ENCODE data around the gene BICD1.
"Not testable (repeated sequence)": the region's sequence is repeated elsewhere in the genome, so short reads cannot be mapped to it uniquely, and the experiment has no call there.

BICD1 gene

GRCh38 chr12:32196250-32197198 lies 89.9 kb downstream of the BICD1 start:
- no peak for DNase-seq (ENCODE audit: low read depth)

DNA sequence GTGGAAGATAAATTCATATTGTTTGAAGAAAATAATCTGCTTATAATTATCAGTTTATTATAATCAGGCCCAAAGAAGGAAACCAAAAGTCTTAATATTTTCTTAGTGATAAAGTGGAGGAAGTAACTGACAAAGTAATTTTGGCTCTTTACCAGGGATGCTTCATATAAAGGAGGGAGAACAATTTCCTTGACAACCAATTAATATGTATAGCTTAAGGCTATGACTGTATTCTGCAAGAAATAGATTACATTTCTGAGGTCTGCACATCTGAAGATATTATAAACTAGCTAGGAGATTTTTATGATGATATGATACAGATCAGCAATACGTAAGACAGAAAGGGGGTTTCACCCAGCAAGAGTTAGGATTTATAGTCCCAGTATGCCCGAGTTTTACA lies 90.8 kb downstream of the BICD1 start:
- no peak for DNase-seq (ENCODE audit: low read depth)

GRCh38 chr12:32198555-32198954 lies 91.9 kb downstream of the BICD1 start:
- DNase-seq (ENCODE audit: low read depth) = peak; percentile 9

- DNase-seq (ENCODE audit: low read depth) = no peak
Observed at GRCh38 chr12:32201096-32201495, 94.4 kb downstream of the BICD1 start.

DNA sequence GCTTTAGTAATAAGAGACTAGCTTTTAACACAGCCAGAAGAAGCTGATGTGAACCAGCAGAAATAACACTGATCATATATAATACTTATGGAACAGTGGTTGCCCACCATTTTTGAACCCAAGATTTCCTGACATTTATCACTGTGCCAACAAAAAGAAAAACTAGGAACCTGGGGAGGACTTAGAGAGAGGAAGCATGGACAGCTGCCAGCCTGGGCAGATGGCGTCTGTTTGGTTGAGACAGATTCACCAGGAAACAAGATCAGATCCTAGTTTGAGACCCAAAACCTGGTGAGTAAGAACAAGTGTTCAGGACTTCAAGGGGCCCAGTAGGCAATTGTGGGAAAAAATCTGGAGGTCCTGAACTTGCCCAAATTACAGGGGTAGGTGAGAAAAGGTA lies 95.3 kb downstream of the BICD1 start:
- no peak for DNase-seq (ENCODE audit: low read depth)

DNA sequence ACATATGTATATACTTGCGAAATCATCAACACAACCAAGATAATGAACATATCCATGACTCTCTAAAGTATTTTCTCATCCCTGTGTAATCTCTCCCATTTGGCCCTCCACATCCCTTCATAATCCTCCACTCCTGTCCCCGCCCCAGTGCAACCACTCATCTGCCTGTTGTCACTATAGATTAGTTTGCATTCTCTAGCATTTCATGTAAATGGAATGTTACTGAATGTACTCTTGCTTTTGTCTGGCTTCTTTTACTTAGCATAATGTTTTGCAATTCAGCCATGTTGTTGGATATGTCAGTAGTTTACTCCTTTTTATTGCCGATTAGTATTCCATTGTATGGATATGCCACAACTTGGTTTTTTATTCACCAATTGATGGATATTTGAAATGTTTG lies 99.1 kb downstream of the BICD1 start:
- no peak for DNase-seq (ENCODE audit: low read depth)

DNA sequence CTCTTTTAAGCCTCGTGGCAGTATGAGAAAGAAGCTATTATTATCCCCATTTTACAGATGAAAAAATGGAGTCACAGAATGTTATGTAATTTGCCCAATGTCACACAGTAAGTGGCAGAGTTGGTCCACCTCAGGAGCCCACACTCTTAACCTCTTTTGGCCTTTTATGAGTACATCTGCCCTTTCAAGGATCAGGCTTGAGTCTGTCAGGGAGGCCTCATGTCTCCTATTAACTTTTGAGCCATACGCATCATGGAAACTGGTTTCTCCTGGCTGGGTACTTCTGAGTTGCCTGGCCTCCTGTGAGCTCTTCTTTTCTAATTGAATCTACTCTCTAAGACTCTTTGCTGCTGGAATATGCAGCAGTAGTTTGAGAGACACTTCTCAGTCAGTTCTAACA lies 101.7 kb downstream of the BICD1 start:
- DNase-seq (ENCODE audit: low read depth) = no peak

DNA sequence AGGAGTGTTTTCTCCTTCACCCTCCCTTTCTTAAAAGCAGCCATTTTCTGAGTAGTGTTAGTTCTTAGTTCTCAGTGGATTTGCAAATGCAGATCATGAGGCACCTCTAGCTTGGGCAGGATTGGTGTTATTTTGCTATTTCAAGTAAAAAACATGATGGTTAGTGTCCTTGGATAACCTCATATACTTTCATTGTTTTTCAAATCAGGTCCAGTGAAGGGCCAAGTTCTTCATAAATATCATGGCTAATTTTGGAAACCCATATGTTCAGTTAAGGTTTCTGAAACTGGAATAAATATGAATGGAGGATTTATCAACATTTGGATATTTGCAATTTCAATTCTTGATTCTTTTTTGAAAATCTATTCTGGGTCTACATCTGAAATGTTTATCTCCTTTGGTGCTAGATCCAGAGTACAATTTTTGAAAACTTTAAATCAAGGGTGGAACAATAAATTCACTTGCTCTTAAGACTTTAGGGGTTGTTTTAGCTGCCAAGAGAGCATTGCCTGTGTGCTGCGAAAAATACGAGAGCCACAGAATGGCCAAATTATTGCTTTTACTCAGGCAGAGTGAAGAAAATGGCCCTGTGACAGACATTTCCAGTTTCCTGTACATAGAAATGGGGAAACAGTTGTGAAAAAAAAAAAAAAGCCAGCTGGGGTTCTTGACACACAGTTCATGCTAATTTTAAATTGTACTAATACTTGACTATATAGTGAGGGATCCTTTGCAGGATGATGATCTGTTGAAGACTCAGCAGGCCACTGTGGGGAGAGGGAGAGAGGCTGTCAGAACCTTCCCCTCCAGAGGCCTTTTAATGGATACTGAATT lies 104.6 kb downstream of the BICD1 start:
- DNase-seq (ENCODE audit: low read depth) = no peak

GRCh38 chr12:32211900-32212156 lies 105.2 kb downstream of the BICD1 start:
- no peak for DNase-seq (ENCODE audit: low read depth)

GRCh38 chr12:32214723-32215122 lies 108.1 kb downstream of the BICD1 start:
- DNase-seq (ENCODE audit: low read depth) = no peak

DNA sequence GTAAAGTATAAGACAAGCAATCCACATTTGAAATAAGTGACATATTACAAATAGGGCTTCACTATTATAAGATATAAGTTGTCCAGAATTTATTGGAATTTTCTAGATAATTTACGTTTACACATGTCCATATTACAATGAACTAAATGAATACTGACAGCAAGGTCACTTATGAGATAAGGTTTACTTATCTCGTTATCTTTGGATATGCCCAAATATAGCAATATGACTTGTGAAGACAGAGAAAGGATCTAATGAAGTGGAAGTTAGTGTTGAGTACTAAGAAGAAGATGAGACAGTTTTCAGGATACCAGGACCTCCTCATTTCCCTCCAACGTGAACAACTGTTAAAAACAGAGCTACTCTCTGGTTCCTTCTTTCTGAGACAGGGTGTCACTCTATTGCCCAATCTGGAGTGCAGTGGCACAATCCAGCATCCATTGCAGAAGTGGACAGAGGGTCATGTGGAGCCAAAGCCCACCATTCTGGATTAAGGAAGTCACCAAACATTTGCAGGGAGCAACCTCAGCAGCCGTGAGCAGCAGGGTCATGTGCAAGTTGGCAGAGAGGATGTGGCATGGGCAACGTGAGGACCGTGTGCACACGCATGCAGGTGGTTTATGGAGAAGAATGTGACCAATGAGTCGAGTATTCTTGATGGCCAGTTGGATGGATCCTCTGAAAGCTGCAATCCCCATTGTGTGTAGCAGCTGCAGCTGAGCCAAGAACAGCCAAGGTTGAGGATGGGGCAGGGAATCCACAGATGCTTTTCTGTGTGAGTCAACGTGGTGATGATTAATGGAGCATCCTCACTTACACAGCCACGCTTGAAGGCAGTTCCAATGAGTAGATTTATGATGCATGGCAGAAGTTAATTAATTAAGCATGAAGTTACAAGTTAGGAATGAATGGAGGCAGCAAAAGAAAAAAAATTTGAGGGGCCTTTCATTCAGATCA lies 111.0 kb downstream of the BICD1 start:
- DNase-seq (ENCODE audit: low read depth) = peak; percentile 34

- DNase-seq (ENCODE audit: low read depth) = no peak
Observed at GRCh38 chr12:32223941-32224340, 117.3 kb downstream of the BICD1 start.

DNA sequence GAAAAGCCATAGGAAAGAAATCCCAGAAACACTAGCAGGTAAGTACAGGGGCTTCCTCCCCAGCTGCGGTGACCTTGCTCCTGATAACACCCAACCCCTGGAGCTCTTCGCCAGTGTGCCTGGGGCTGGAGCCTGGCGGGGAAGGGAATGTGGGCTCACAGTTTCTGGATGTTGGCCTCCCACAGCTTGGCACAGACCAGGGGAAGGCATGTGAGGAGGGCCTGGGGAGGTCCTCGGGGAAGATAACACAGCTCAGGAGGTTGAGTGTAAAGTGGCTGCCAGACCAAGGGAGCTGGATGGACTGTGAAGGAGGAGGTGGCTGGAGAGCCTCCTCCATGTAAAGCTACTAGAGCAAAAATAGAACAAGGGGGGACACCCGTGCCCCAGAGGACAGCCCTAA lies 120.1 kb downstream of the BICD1 start:
- DNase-seq (ENCODE audit: low read depth) = no peak

- DNase-seq (ENCODE audit: low read depth) = no peak
Observed at GRCh38 chr12:32229971-32230612, 123.4 kb downstream of the BICD1 start.

GRCh38 chr12:32230613-32230993 lies 124.0 kb downstream of the BICD1 start:
- DNase-seq (ENCODE audit: low read depth) = no peak

DNA sequence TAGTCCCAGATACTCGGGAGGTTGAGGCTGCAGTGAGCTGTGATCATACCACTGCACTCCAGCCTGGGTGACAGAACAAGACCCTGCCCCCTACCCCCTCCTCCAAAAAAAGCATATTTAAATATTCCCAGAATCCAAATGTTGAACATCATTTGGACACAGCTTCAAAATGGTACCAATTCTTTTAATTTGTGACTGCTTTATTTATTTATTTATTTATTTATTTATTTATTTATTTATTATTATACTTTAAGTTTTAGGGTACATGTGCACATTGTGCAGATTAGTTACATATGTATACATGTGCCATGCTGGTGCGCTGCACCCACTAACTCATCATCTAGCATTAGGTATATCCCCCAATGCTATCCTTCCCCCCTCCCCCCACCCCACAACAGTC lies 124.7 kb downstream of the BICD1 start:
- DNase-seq (ENCODE audit: low read depth) = not testable (repeated sequence)

DNA sequence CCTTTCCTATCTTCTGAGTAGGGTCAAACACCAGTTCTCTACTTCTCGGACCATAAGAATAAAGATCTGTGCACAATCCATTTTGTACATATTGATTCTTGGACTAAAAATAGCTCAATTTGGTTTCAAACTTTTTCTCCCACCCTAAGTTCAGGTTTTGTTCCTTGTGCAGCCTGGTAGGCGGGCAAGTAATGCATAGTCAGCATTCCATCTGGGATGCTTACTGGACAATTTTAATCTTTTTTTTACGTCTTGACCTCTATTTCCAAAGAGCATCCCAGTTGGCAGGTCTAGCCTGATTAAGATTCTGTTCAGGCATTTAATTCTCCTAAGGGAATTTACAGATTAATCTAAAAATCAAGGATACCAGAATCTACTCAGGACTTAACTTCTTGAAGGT lies 126.9 kb downstream of the BICD1 start:
- DNase-seq (ENCODE audit: low read depth) = no peak

DNA sequence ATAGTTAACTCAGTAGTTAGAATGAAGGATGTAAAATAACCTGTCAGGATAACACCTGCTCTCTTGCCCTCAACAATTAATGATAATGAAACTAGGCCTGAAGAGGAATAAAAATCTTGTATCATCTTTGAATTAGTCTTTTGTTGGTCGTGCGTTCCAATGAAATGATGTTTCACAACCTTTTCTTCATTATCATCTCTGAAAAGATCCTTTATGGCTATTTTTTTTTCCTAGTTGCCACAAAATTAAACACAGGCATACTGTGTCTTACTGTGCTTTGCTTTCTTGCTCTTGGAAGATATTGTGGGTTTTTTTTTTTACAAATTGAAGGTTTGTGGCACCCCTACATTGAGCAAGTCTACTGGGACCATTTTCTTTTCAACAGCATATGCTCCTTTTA lies 128.6 kb downstream of the BICD1 start:
- no peak for DNase-seq (ENCODE audit: low read depth)

DNA sequence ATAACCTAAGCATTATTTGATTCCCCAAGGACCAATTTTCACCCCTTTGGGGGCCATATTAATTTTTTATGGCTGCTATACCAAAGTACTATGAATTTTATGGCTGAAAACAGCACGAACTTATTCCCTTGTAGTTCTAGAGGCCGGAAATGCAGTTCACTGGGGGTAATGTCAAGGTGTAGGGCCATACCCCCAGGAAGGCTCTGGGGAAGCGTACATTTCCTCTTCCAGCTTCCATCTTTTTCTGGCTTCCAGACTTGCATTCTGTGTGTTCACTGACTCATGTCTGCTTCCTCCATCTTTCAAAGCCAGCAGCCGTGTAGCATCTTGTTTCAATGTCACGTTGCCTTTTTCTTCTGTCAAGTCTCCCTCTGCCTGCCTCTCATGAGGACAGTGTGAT lies 133.5 kb downstream of the BICD1 start:
- no peak for DNase-seq (ENCODE audit: low read depth)

- DNase-seq (ENCODE audit: low read depth) = no peak
Observed at GRCh38 chr12:32240831-32241230, 134.2 kb downstream of the BICD1 start.

DNA sequence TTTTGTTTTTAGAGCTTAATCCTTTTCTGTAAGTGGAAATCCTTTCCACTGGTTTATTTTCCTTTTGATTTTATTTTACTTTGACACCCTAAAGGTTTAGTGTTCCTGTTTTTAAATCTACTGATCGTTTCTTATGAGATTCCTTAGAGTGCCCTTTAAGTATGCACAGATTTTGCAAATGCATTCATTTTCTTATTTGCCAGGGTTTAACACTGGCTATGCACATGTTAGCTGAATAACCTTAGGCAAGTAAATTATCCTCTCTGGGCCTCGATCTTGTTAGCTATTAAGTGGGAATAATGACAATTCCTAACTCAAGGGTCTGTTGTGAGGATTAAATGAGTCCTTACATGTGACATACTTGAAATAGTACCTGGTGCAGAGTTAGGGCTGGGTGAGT lies 136.0 kb downstream of the BICD1 start:
- DNase-seq (ENCODE audit: low read depth) = no peak
